T-cell (primary cell): ENCODE data around the gene BICD2. TPM values are rescaled to one million over a fixed set of nuclear protein-coding genes. Genes with fewer than 3 reads are reported as not detected.

ENCODE experiments used
- ATAC-seq, 4 experiments: fragments of 200-7000 bp in 3 of 4; fragments of 150-1000 bp in 1 of 4; cut with Tn5 transposase; replicated peaks in 1 of 4; 1 replicate in 3 of 4; 2 replicates in 1 of 4; pipeline ENCODE4 v1.10.0; 2021; ENCODE audit warnings: moderate library complexity in 3 of 4, mild to moderate bottlenecking in 2 of 4, moderate number of reproducible peaks in 1 of 4
- CTCF ChIA-PET, 2 donors: fragments of 300-600 bp; sonication (Branson Sonifier 250); formaldehyde crosslinking; loops; one replicate each; lab custom pipeline; 2022; ENCODE audit warnings: antibody characterized with exemption in 2 of 2; lab: Charles Lee
- POLR2A ChIA-PET, 2 donors: fragments of 300-600 bp; sonication (Branson Sonifier 250); formaldehyde crosslinking; loops; one replicate each; lab custom pipeline; 2022; ENCODE audit warnings: antibody characterized with exemption in 2 of 2; lab: Charles Lee
- DNase-seq, 35 experiments: peaks; one replicate each; pipeline versions ENCODE4 v3.0.0 to v3.0.0-alpha.2; 2013 to 2023
- H3K27ac ChIP-seq: one replicate; pipeline ENCODE4 v1.5.1; 2013; ENCODE audit warnings: low read length
- H3K27me3 ChIP-seq, 2 experiments: replicated peaks in 1 of 2; 1 replicate in 1 of 2; 2 replicates in 1 of 2; pipeline versions ENCODE4 v1.6.1 to v1.7.0; 2013; ENCODE audit warnings: low read length in 1 of 2, mixed read lengths in 1 of 2; ENCODE audit not compliant: control insufficient read depth in 2 of 2, insufficient read depth in 2 of 2; ENCODE audit errors: extremely low read depth in 1 of 2
- H3K36me3 ChIP-seq, 2 donors: 1 replicate in 1 of 2; 2 replicates in 1 of 2; pipeline versions ENCODE4 v1.6.1 to v1.7.0; 2013; ENCODE audit warnings: low read length in 1 of 2; ENCODE audit not compliant: control insufficient read depth in 2 of 2, insufficient read depth in 1 of 2; ENCODE audit errors: extremely low read depth in 1 of 2
- H3K4me1 ChIP-seq, 2 experiments: 1 replicate in 1 of 2; 2 replicates in 1 of 2; pipeline versions ENCODE4 v1.6.1 to v1.7.0; 2013; ENCODE audit warnings: low read length in 2 of 2, mixed read lengths in 1 of 2; ENCODE audit not compliant: insufficient read depth in 2 of 2, control insufficient read depth in 1 of 2; ENCODE audit errors: extremely low read depth in 1 of 2
- H3K4me3 ChIP-seq, 2 donors: 1 replicate in 1 of 2; 2 replicates in 1 of 2; pipeline versions ENCODE4 v1.5.1 to v1.7.0; 2013; ENCODE audit warnings: mild to moderate bottlenecking in 2 of 2, low read length in 1 of 2, moderate library complexity in 1 of 2; ENCODE audit not compliant: control insufficient read depth in 1 of 2; ENCODE audit errors: extremely low read depth in 1 of 2
- H3K9me3 ChIP-seq: 2 replicates; pipeline ENCODE4 v1.7.0; 2013
- H3K27ac Mint-ChIP-seq, 2 donors: one replicate each; pipeline ENCODE4 v1.8.0; 2020 to 2021; ENCODE audit warnings: mild to moderate bottlenecking in 2 of 2, mixed read lengths in 2 of 2
- H3K27me3 Mint-ChIP-seq, 2 donors: one replicate each; pipeline ENCODE4 v1.8.0; 2021 to 2022; ENCODE audit warnings: mixed read lengths in 2 of 2
- H3K36me3 Mint-ChIP-seq: one replicate; pipeline ENCODE4 v1.8.0; 2021; ENCODE audit warnings: mixed read lengths
- H3K4me1 Mint-ChIP-seq, 3 donors: one replicate each; pipeline ENCODE4 v1.8.0; 2020 to 2022; ENCODE audit warnings: mixed read lengths in 3 of 3, mild to moderate bottlenecking in 1 of 3
- H3K4me3 Mint-ChIP-seq, 3 donors: one replicate each; pipeline ENCODE4 v1.8.0; 2020 to 2022; ENCODE audit warnings: mild to moderate bottlenecking in 3 of 3, mixed read lengths in 3 of 3, moderate library complexity in 3 of 3
- H3K9me3 Mint-ChIP-seq, 3 donors: one replicate each; pipeline ENCODE4 v1.8.0; 2020 to 2022; ENCODE audit warnings: mixed read lengths in 3 of 3
- WGBS: methylation state at CpG from one replicate; pipeline ENCODE4 v1.1.5; 2013; ENCODE audit warnings: missing lambda C conversion rate; ENCODE audit not compliant: insufficient coverage; 5-methylcytosine and 5-hydroxymethylcytosine counted together
- total RNA-seq, 35 experiments: library from RNA in 6 of 35; stranded (reverse) in 6 of 35; fragments of 120-200 nt in 1 of 35; gene quantifications; one replicate each; pipeline versions ENCODE4 v1.2.1 to v1.2.4 and lab custom pipeline; 2013 to 2026

Gene BICD2
- total RNA-seq, 5 donors from 2014 or later (not counting 1 experiment from before 2014, with no cell fraction given), result 24.1 to 36.6 (median 30.6) TPM

GRCh38 chr9:92727716-92728700, 36.6 kb downstream of the BICD2 start:
- no peak for DNase-seq
- no peak overlapping the region for H3K27ac ChIP-seq
- 97% methylated on average over 8 of the region's 14 CpGs for WGBS
- Mint-ChIP-seq H3K27ac (no peak overlapping the region), H3K4me3 (no peak overlapping the region), H3K27me3 (no peaks in the 10 kb centered on the region), H3K4me1 (peaks cover 20 to 51% (median 25%) of the 10 kb centered on the region in 3 donors), H3K36me3 (peaks cover 12% of the 10 kb centered on the region), H3K9me3 (no peaks in the 10 kb centered on the region)
- H3K9me3 ChIP-seq, result no peaks in the 10 kb centered on the region
- no peak for ATAC-seq
- ChIA-PET CTCF (no interaction called here), POLR2A (no interaction called here)
- peaks cover 12 to 38% of the 10 kb centered on the region in 2 donors for H3K36me3 ChIP-seq
- no peak overlapping the region for H3K4me3 ChIP-seq
- H3K4me1 ChIP-seq, result peaks cover 0 to 7% of the 10 kb centered on the region in 2 experiments
- no peaks in the 10 kb centered on the region for H3K27me3 ChIP-seq

DNA sequence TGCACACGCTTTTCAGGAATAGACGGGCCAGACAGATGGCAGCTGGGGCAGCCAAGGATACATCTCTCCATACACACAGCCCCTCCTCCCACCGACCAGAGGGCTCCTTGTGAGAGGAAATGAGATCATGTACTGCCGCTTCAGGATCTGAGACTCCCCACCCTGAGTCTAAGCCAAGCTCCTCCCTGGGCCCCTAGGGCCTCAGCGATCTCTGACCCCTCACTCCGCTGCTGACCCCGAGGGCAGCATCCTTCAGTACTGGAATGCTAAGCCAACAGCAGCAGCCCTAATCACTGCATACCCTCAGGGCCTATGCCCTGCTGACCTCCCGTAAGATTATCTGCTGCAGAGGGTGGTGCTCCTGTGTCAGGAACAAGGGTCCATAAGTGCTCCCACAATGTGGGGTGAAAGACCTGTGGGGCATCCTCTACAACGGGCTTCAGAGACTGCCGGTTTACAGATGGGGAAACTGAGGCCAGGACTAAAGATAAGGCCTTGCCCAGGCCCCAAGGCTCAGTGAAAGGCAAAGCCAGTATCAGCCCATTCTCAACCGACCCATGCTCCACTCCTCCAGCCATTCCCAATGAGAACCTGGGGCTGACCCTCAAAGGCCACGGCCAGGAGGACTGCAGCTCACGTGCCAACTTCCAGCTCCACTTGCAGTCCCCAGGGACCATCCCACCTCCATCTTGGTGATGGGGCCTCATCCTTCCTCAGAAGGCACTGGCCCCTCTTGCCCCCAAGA, 37.5 kb downstream of the BICD2 start:
- Histone ChIP-seq H3K27ac (no peak overlapping the region), H3K9me3 (no peaks in the 10 kb centered on the region), H3K4me3 (no peak overlapping the region), H3K27me3 (no peaks in the 10 kb centered on the region), H3K4me1 (peaks cover 0 to 7% of the 10 kb centered on the region in 2 experiments), H3K36me3 (peaks cover 12 to 46% of the 10 kb centered on the region in 2 donors)
- Mint-ChIP-seq H3K4me1 (peaks cover 14 to 45% (median 25%) of the 10 kb centered on the region in 3 donors), H3K36me3 (peaks cover 18% of the 10 kb centered on the region), H3K9me3 (no peaks in the 10 kb centered on the region), H3K4me3 (no peak overlapping the region), H3K27me3 (no peaks in the 10 kb centered on the region), H3K27ac (peak overlapping the region in 1 of 2 donors; percentile 22)
- ChIA-PET CTCF (no interaction called here), POLR2A (no interaction called here)
- no peak for ATAC-seq
- 88% methylated on average over 11 of the region's 13 CpGs for WGBS
- DNase-seq, result no peak

- Histone ChIP-seq H3K4me1 (peaks cover 0 to 7% of the 10 kb centered on the region in 2 experiments), H3K36me3 (peaks cover 12 to 54% of the 10 kb centered on the region in 2 donors), H3K9me3 (no peaks in the 10 kb centered on the region), H3K4me3 (no peak overlapping the region), H3K27ac (no peak overlapping the region), H3K27me3 (no peaks in the 10 kb centered on the region)
- 97% methylated on average over 4 of the region's 4 CpGs for WGBS
- ATAC-seq, result no peak
- Mint-ChIP-seq H3K4me3 (no peak overlapping the region), H3K27me3 (no peaks in the 10 kb centered on the region), H3K4me1 (peaks cover 13 to 40% (median 17%) of the 10 kb centered on the region in 3 donors), H3K27ac (no peak overlapping the region), H3K9me3 (no peaks in the 10 kb centered on the region), H3K36me3 (peaks cover 26% of the 10 kb centered on the region)
- DNase-seq, result no peak
- ChIA-PET CTCF (no interaction called here), POLR2A (no interaction called here)
Measured at GRCh38 chr9:92726348-92726747, 38.3 kb downstream of the BICD2 start.

- H3K4me1 Mint-ChIP-seq, result peaks cover 13 to 40% (median 14%) of the 10 kb centered on the region in 3 donors
- DNase-seq (no peak), ATAC-seq (no peak)
- no peaks in the 10 kb centered on the region for H3K27me3 Mint-ChIP-seq
- ChIA-PET CTCF (interaction anchor here in 1 of 2 donors (0.5 kb wide), 1 partner anchor 93 kb away, joined by 3 read pairs; no protein-coding TSS in a partner anchor), POLR2A (no interaction called here)
- H3K4me3 ChIP-seq, result no peak overlapping the region
- peaks cover 12 to 57% of the 10 kb centered on the region in 2 donors for H3K36me3 ChIP-seq
- peaks cover 30% of the 10 kb centered on the region for H3K36me3 Mint-ChIP-seq
- no peaks in the 10 kb centered on the region for H3K9me3 Mint-ChIP-seq
- WGBS, result 100% methylated on average over 1 of the region's 1 CpG
- H3K27ac ChIP-seq, result no peak overlapping the region
- peak overlapping the region in 1 of 2 donors; percentile 23 for H3K27ac Mint-ChIP-seq
- H3K27me3 ChIP-seq, result no peaks in the 10 kb centered on the region
- no peak overlapping the region for H3K4me3 Mint-ChIP-seq
- no peaks in the 10 kb centered on the region for H3K9me3 ChIP-seq
- peaks cover 0 to 7% of the 10 kb centered on the region in 2 experiments for H3K4me1 ChIP-seq
Measured at GRCh38 chr9:92725766-92726165, 38.9 kb downstream of the BICD2 start.

DNA sequence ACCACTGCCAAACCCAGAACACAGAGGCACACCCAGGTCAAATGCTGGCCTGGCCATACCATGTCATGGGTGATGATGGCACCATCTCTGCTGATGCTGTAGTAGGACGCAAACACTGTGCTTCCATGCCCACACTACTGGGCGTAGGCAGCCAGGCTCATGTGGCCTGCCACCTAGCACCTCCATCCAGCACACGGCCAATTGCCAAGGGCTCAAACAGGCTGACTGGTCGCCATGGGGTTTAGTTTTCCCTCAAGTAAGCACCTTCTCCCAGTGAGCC, 39.4 kb downstream of the BICD2 start:
- no peak overlapping the region for H3K4me3 Mint-ChIP-seq
- POLR2A ChIA-PET, result no interaction called here
- H3K27ac Mint-ChIP-seq, result no peak overlapping the region
- Histone ChIP-seq H3K27ac (no peak overlapping the region), H3K9me3 (no peaks in the 10 kb centered on the region), H3K4me3 (no peak overlapping the region), H3K27me3 (no peaks in the 10 kb centered on the region), H3K4me1 (peaks cover 0 to 7% of the 10 kb centered on the region in 2 experiments), H3K36me3 (peaks cover 13 to 63% of the 10 kb centered on the region in 2 donors)
- H3K9me3 Mint-ChIP-seq, result no peaks in the 10 kb centered on the region
- WGBS, result 95% methylated on average over 4 of the region's 4 CpGs
- ATAC-seq, result no peak
- CTCF ChIA-PET, result interaction anchor here in 1 of 2 donors (0.5 kb wide), 1 partner anchor 1442 kb away, joined by 4 read pairs; no protein-coding TSS in a partner anchor
- no peak for DNase-seq
- peaks cover 36% of the 10 kb centered on the region for H3K36me3 Mint-ChIP-seq
- no peaks in the 10 kb centered on the region for H3K27me3 Mint-ChIP-seq
- peaks cover 8 to 38% (median 14%) of the 10 kb centered on the region in 3 donors for H3K4me1 Mint-ChIP-seq

DNA sequence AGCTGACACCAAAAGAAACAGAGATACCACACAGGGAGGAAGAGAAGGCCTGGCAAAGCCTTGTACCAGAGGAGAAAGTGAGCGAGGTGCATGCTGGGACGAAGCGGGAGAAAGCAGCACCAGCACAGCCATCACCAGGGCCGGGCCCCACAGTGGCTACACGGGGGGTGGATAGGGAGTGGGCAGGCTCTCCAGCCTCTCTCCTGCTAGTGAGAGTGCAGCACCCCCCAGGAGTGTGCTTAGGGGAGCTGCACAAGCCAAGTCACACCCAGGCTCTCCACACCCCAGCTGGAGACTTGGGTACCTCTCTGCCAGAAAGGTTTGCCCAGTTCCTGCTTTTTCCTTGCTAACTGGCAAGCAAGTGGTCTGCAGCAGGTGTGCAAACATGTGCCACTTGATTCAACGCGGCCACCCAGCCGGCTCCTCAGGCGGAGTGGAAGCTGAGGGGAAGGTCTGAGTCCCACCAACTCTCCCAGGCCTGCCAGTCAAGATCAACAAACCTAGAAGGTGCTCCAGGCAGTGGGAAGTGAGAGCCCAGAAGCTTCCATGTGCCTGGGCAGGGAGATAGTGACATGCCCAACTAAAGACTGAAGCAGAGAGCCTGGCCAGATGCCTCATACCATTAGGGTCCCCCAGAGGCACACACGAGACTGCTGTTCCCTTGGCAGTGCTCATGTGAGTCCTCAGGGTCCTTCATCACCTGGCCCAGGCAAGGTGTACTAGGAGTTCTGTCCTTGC, 39.9 kb downstream of the BICD2 start:
- Histone ChIP-seq H3K9me3 (no peaks in the 10 kb centered on the region), H3K27me3 (no peaks in the 10 kb centered on the region), H3K4me3 (no peak overlapping the region), H3K27ac (no peak overlapping the region), H3K4me1 (peaks cover 0 to 3% of the 10 kb centered on the region in 2 experiments), H3K36me3 (peaks cover 15 to 66% of the 10 kb centered on the region in 2 donors)
- ChIA-PET POLR2A (no interaction called here), CTCF (interaction anchor here in 1 of 2 donors (0.5 kb wide), 1 partner anchor 1441 kb away, joined by 4 read pairs; no protein-coding TSS in a partner anchor)
- peaks cover 41% of the 10 kb centered on the region for H3K36me3 Mint-ChIP-seq
- H3K4me3 Mint-ChIP-seq, result no peak overlapping the region
- no peak for DNase-seq
- ATAC-seq, result no peak
- 93% methylated on average over 5 of the region's 10 CpGs for WGBS
- peaks cover 8 to 38% (median 14%) of the 10 kb centered on the region in 3 donors for H3K4me1 Mint-ChIP-seq
- H3K27me3 Mint-ChIP-seq, result no peaks in the 10 kb centered on the region
- H3K27ac Mint-ChIP-seq, result peak overlapping the region in 1 of 2 donors; percentile 2
- H3K9me3 Mint-ChIP-seq, result no peaks in the 10 kb centered on the region
